Neutrophil (primary cell): Measurements from ENCODE around the gene SMOC2.
"Not testable (repeated sequence)": the region's sequence is repeated elsewhere in the genome, so short reads cannot be mapped to it uniquely, and the experiment has no call there.

Experiments
- H3K27ac ChIP-seq: fragments of 200-600 bp; sonication (generic); 2 replicates; pipeline ENCODE4 v1.5.1; 2016; ENCODE audit warnings: mild to moderate bottlenecking, moderate library complexity
- H3K27me3 ChIP-seq: fragments of 200-600 bp; sonication (generic); 2 replicates; pipeline ENCODE4 v1.6.0; 2016; ENCODE audit warnings: mild to moderate bottlenecking
- H3K36me3 ChIP-seq: fragments of 200-600 bp; sonication (generic); 2 replicates; pipeline ENCODE4 v1.5.1; 2017
- H3K4me1 ChIP-seq, 2 experiments: fragments of 200-600 bp in 1 of 2; sonication (generic) in 1 of 2; 1 replicate in 1 of 2; 2 replicates in 1 of 2; pipeline versions ENCODE4 v1.5.1 to v1.6.1; 2013 to 2016; ENCODE audit warnings: low read depth in 1 of 2, low read length in 1 of 2, mild to moderate bottlenecking in 1 of 2, moderate library complexity in 1 of 2; ENCODE audit not compliant: control insufficient read depth in 1 of 2, insufficient read depth in 1 of 2
- H3K4me3 ChIP-seq, 2 experiments: fragments of 200-600 bp in 1 of 2; sonication (generic) in 1 of 2; 1 replicate in 1 of 2; 2 replicates in 1 of 2; pipeline ENCODE4 v1.5.1; 2013 to 2016; ENCODE audit warnings: low read depth in 1 of 2, low read length in 1 of 2, mild to moderate bottlenecking in 1 of 2, moderate library complexity in 1 of 2
- H3K9me3 ChIP-seq: fragments of 200-600 bp; sonication (generic); 2 replicates; pipeline ENCODE4 v1.5.1; 2016
- CTCF ChIP-seq: fragments of 200-600 bp; sonication (generic); IDR thresholded peaks from 2 replicates; pipeline ENCODE4 v1.5.1; 2016; ENCODE audit warnings: antibody characterized with exemption

Gene SMOC2

GRCh38 chr6:168536665-168537539, 95.9 kb downstream of the SMOC2 start:
- no peaks in the 10 kb centered on the region for H3K36me3 ChIP-seq
- no peak overlapping the region for H3K4me3 ChIP-seq
- H3K27me3 ChIP-seq, result peaks cover 12% of the 10 kb centered on the region
- H3K9me3 ChIP-seq, result no peaks in the 10 kb centered on the region
- TF ChIP-seq CTCF, result no peak
- no peaks in the 10 kb centered on the region for H3K4me1 ChIP-seq
- H3K27ac ChIP-seq, result no peak overlapping the region

GRCh38 chr6:168537540-168537884, 96.5 kb downstream of the SMOC2 start:
- Histone ChIP-seq H3K4me1 (no peaks in the 10 kb centered on the region), H3K9me3 (no peaks in the 10 kb centered on the region), H3K36me3 (no peaks in the 10 kb centered on the region), H3K27ac (no peak overlapping the region), H3K27me3 (peaks cover 10% of the 10 kb centered on the region), H3K4me3 (no peak overlapping the region)
- TF ChIP-seq CTCF, result no peak

GRCh38 chr6:168538188-168538891, 97.4 kb downstream of the SMOC2 start:
- not testable (repeated sequence) for H3K9me3 ChIP-seq, H3K4me1 ChIP-seq

GRCh38 chr6:168538892-168539811, 98.2 kb downstream of the SMOC2 start:
- Histone ChIP-seq H3K4me3 (no peak overlapping the region), H3K36me3 (no peaks in the 10 kb centered on the region), H3K27me3 (no peaks in the 10 kb centered on the region), H3K27ac (no peak overlapping the region), H3K9me3 (no peaks in the 10 kb centered on the region), H3K4me1 (no peaks in the 10 kb centered on the region)
- no peak for TF ChIP-seq CTCF

More at GRCh38 chr6:168538188-168538891, 97.4 kb downstream of the SMOC2 start:
- not testable (repeated sequence) for H3K27ac ChIP-seq, H3K27me3 ChIP-seq, H3K4me3 ChIP-seq, H3K36me3 ChIP-seq

- Histone ChIP-seq H3K27ac (no peak overlapping the region), H3K4me3 (no peak overlapping the region), H3K36me3 (no peaks in the 10 kb centered on the region), H3K4me1 (no peaks in the 10 kb centered on the region), H3K27me3 (no peaks in the 10 kb centered on the region), H3K9me3 (no peaks in the 10 kb centered on the region)
- TF ChIP-seq CTCF, result no peak
Measured at GRCh38 chr6:168540713-168541291, 99.8 kb downstream of the SMOC2 start.
